GM18517 (cell line): ENCODE measurements around the gene ZG16.
"Not testable (repeated sequence)": the region's sequence is repeated elsewhere in the genome, so short reads cannot be mapped to it uniquely, and the experiment has no call there.

ENCODE experiments used
- ATAC-seq: cut with Tn5 transposase; IDR thresholded peaks from one replicate; pipeline ENCODE4 v1.9.1; 2021; ENCODE audit warnings: mild to moderate bottlenecking, moderate library complexity; ENCODE audit not compliant: unreplicated experiment

The ZG16 gene

DNA sequence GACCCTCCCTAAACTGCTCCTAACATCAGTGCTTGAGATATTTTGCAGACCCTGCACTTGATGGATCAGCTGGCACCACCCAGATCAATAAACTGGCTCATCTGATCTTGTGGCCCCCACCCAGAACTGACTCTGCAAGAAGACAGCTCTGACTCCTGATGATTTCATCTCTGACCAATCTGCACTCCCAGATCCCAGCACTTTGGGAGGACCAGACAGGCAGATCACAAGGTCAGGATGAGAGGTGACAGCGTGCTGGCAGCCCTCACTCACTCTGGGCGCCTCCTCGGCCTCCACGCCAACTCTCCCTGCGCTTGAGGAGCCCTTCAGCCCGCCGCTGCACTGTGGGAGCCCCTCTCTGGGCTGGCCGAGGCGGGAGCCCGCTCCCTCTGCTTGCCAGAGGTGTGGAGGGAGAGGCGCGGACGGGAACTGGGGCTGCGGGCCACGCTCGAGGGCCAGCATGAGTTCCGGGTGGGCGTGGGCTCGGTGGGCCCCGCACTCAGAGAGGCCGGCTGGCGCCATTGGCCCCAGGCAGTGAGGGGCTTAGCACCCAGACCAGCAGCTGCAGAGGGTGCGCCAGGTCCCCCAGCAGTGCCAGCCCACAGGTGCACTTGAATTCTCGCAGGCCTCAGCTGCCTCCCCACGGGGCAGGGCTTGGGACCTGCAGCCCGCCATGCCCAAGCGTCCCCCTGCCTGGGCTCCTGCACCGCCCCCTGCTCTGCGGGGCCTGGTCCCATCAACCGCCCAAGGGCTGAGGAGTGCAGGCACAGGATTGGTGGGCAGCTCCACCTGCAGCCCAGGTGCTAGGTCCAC is 29.9 kb upstream of the ZG16 start:
- no peak for ATAC-seq

GRCh38 chr16:29748760-29749149 is 29.3 kb upstream of the ZG16 start:
- ATAC-seq = not testable (repeated sequence)

- ATAC-seq = no peak
Observed at GRCh38 chr16:29753516-29753915, 24.5 kb upstream of the ZG16 start.

DNA sequence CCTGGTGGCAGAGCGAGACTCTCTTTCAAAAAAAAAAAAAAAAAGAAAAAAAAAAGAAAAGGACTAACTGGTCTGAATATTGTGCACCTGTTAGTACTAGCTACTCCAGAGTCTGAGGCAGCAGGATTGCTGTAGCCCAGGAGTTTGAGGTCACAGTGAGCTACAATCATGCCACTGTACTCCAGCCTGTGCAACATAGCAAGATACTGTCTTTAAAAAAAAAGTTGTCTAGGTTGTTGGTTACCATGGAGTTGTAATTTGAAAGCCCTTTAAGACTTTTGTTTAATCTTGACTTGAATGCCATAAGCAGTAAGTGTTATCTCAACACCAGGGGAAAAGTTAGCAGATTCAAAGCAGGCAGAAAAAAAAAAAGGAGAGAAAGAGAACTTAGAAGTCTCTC is 21.4 kb upstream of the ZG16 start:
- no peak for ATAC-seq

GRCh38 chr16:29757086-29757485 is 21.0 kb upstream of the ZG16 start:
- ATAC-seq = not testable (repeated sequence)

DNA sequence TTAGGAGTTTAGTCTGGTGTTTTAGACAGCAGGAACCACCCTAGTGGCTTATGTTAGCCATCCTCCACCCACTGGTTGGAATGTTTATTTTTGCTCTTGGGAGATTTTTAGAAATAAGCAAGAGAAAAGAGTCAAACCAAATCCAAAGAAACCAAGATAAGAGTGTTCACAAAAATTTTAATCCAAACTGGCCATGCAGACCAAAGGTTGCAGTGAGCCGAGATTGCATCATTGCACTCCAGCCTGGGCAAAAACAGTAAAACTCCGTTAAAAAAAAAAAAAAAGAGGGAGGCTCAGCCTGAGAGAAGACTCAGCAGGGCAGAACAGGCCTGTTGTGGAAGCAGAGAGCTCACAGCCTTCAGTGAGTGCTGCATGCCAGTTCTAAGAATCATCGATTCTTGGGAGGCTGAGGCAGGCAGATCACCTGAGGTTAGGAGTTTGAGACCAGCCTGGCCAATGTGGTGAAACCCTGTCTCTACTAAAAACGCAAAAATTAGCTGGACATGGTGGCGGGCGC is 20.0 kb upstream of the ZG16 start:
- no peak for ATAC-seq

DNA sequence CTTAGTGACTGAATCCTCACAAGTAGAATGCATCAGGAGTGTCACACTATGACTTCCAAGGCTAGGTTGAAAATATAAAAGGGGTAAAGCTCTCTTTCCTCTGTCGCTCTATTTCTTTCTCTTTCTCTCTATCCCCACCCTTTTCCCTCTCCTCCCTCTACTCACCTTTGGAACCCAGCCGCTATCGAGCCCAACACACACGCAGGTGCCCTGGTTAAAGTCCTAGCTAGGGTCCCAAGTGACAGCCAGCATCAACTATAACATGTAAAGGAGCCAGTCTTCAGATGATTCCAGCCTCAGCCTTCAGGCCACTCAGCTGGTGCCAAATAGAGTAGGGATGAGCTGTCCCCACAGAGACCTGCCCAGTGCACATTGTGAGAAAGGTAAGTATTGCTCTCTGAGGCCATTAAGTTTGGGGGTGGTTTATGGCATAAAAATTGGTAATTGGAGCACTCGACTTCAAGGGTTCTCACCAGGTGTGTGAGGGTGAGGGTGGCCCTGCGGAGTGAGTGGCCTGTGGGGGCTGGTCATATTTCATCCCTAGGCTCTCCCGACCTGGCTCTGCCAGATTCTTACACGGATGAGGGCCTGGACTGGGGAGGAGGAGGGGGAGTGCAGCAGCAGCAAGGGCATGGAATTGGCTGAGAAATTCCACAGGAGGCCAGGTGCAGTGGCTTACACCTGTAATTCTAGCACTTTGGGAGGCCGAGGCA is 17.3 kb upstream of the ZG16 start:
- no peak for ATAC-seq

DNA sequence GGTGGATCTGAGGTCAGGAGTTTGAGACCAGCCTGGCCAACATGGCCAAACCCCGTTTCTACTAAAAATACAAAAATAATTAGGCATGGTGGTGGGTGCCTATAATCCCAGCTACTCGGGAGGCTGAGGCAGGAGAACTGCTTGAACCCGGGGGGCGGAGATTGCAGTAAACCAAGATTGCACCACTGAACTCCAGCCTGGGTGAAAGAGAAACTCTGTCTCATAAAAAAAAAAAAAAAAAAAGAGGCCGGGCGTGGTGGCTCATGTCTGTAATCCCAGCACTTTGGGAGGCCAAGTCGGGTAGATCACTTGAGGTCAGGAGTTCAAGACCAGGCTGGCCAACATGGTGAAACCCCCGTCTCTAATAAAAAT is 16.8 kb upstream of the ZG16 start:
- not testable (repeated sequence) for ATAC-seq

- ATAC-seq = no peak
Observed at GRCh38 chr16:29761882-29762281, 16.2 kb upstream of the ZG16 start.

DNA sequence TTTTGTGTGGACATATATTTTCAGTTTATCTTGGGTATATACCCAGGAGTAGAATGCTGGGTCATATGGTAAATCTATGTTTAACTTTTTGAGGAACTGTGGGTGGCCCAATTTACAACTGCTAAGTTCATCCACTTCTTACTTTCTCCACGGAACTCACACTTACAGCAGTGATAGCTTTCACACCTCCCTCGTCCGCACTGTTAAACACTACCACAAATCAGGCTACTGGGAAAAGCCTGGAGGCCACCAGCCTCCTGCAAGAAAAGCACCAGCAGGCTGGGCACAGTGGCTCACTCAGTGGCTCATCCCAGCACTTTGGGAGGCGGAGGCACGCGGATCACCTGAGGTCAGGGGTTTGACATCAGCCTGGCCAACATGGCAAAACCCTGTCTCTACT is 14.7 kb upstream of the ZG16 start:
- ATAC-seq = no peak

DNA sequence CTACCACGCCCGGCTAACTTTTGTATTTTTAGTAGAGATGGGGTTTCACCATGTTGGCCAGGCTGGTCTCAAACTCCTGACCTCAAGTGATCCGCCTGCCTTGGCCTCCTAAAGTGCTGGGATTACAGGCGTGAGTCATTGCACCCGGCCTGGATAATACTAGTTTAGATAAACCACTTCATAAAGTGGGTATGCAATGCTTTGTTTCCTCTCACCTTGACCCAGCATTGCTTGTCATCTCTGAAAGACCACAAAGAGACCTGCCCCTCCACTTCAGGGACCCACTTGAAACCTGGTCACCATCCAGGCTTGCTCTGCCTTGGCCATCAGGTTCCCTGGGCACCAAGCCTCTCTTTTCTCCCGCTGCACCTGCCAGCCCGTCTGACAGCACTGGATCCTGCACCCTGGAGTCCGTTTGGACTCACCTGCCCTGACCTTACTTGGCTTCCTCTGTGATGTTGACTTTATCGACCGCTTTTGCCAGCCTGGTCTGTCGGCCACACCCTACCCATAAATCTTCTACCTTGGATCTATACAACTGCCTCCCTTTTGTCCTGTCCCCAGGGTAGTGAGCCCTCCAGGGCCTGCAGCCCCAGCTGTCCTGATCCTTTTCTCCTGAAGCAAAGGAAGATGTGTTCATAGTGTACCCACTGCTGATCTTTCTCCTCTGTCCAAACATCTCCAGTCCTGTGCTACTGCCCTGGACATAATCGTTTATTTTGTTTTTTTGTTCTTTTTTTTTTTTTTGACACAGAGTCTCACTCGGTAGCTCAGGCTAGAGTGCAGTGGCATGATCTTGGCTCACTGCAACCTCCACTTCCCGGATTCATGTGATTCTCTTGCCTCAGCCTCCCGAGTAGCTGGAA is 12.7 kb upstream of the ZG16 start:
- no peak for ATAC-seq

DNA sequence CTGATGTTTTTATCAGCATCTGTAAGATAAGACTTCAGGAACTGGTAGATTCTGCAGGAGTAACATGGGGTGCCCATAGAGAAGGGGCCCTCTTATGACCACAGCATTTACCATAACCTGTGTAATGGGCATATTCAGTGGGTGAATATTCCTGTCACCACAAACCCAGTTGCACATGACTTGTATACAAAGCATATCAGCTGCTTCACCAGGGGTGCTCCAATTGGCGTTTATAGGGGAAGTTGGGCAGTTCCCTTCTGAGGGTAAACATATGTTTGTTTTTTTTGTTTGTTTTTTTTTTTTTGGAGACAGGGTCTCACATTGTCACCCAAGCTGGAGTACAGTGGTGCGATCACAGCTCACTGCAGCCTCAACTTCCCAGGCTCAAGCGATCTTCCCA is 11.5 kb upstream of the ZG16 start:
- no peak for ATAC-seq

DNA sequence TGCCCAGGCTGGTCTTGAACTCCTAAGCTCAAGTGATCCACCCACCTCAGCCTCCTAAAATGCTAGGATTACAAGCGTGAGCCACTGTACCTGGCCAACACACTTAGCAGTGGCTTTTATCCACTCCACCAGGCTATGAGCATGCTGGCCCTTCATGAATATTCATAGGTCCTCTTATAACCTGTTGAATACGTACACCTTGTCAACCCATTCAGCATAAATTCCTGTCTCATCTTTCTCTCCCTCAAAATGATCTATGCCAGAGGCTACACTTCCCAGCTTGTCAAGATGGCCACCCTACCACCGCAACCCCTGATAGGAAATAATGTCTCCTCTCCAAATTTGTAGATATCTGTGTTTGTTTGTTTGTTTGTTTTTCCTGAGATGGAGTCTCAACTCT is 11.0 kb upstream of the ZG16 start:
- ATAC-seq = no peak

GRCh38 chr16:29769507-29769906 is 8.5 kb upstream of the ZG16 start:
- no peak for ATAC-seq

- ATAC-seq = no peak
Observed at GRCh38 chr16:29770250-29770929, 7.7 kb upstream of the ZG16 start.

- not testable (repeated sequence) for ATAC-seq
Observed at GRCh38 chr16:29772330-29772729, 5.7 kb upstream of the ZG16 start.

GRCh38 chr16:29774730-29775129 is 3.3 kb upstream of the ZG16 start:
- ATAC-seq = no peak

DNA sequence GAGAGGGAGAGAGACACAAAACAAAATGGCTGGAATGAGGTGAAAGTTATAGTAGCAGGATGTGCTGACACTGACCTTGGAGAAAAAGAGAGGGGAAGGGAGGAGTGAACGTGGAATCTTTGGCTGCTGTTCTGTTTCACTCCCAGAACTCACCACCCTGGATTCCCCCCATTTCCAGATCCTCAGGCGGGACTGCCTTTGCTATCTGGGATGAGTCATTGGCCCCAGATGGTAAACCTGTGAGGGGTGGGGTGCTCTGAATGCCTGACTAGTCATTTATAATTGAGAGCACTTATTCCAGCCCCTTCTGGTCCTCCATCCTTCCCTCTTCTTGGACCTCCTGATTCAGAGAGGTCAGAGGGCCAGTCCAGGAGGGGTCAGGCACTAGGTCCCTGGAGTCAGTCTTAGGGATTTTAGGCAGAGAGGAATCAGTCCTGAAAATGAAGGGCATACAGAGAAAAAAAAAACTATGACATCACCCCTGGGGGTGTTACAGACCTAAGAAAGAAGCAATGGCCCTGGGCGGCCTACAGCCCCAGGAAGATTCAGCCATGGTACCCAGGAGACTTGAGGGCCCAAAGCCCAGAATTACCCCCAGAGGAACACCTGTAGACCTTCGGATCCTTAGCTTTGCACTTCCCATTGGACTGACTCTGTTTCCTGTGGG is 2.2 kb upstream of the ZG16 start:
- no peak for ATAC-seq

DNA sequence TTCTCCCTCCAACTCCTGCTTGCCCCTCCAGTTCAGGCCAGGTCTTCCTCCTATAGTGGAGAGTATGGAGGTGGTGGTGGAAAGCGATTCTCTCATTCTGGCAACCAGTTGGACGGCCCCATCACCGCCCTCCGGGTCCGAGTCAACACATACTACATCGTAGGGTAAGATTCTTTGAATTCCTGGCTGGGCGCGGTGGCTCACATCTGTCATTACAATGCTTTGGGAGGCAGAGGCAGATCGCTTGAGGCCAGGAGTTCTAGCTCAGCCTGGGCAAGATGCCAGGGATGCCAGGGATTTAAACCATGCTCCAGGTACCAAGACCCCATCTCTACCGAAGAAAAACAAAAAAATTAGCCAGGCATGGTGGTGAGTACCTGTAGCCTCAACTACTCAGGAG is 1.4 kb downstream of the ZG16 start:
- ATAC-seq = no peak
